ENCODE results near the gene FGFBP1.

GRCh38 chr4:15925830-15926229 is 12.7 kb downstream of the FGFBP1 start:
- TF ChIP-seq EZH2 (IDR thresholded peaks at IDR 0.05; ENCODE audit: low read length, unreplicated experiment) (no peak), CTCF (conservative IDR thresholded peaks at IDR 0.05; ENCODE audit: low read depth, low read length) (no peak), EZH2phosphoT487 (IDR thresholded peaks at IDR 0.05; ENCODE audit: borderline replicate concordance, low read length) (no peak)
